Activated CD4-positive, alpha-beta T cell treated with anti-CD3 and anti-CD28 coated beads, Interleukin-2, Interleukin-6, amounts not matched to agents 100 ng/mL and 50 ng/mL, durations not matched to agents 16 hours and 8 hours (primary cell): ENCODE data around the gene MYO1E.

ENCODE experiments used
- DNase-seq: peaks from one replicate; pipeline ENCODE4 v3.0.0-alpha.2; 2020

MYO1E gene

GRCh38 chr15:59116771-59117170 lies 255.9 kb downstream of the MYO1E start:
- no peak for DNase-seq

- DNase-seq = no peak
Observed at GRCh38 chr15:59116141-59116540, 256.5 kb downstream of the MYO1E start.

GRCh38 chr15:59115047-59115446 lies 257.6 kb downstream of the MYO1E start:
- no peak for DNase-seq

- DNase-seq = no peak
Observed at GRCh38 chr15:59111251-59111650, 261.4 kb downstream of the MYO1E start.

GRCh38 chr15:59105854-59106253 lies 266.8 kb downstream of the MYO1E start:
- no peak for DNase-seq

GRCh38 chr15:59104912-59105732 lies 267.5 kb downstream of the MYO1E start, which contains the start of gene CCNB2:
Gene CCNB2, plus strand, starts transcription at chr15:59105146. Its CDS starts 123 bp downstream, at chr15:59105269.
- DNase-seq = peak; percentile 94

- no peak for DNase-seq
Observed at GRCh38 chr15:59104602-59104911, 268.1 kb downstream of the MYO1E start.

- no peak for DNase-seq
Observed at GRCh38 chr15:59099162-59099685, 273.4 kb downstream of the MYO1E start.

- DNase-seq = no peak
Observed at GRCh38 chr15:59096429-59096828, 276.2 kb downstream of the MYO1E start.

- no peak for DNase-seq
Observed at GRCh38 chr15:59094077-59094476, 278.6 kb downstream of the MYO1E start.

- DNase-seq = no peak
Observed at GRCh38 chr15:59087731-59088130, 284.9 kb downstream of the MYO1E start.
